IPS-20b (cell line): ENCODE measurements around the gene FABP1.

Experiments
- H3K27ac ChIP-seq: one replicate; pipeline ENCODE4 v1.5.1; 2013; ENCODE audit warnings: low read length
- H3K27me3 ChIP-seq: 2 replicates; pipeline ENCODE4 v1.6.1; 2013; ENCODE audit warnings: mild to moderate bottlenecking, low read length, inconsistent platforms; ENCODE audit not compliant: insufficient read depth
- H3K36me3 ChIP-seq: 2 replicates; pipeline ENCODE4 v1.6.1; 2013; ENCODE audit warnings: low read depth, mild to moderate bottlenecking, inconsistent platforms, low read length, moderate library complexity; ENCODE audit not compliant: insufficient read depth
- H3K4me1 ChIP-seq: 2 replicates; pipeline ENCODE4 v1.6.1; 2013; ENCODE audit warnings: mild to moderate bottlenecking, control low read depth, inconsistent platforms, low read length, moderate library complexity; ENCODE audit not compliant: insufficient read depth
- H3K4me3 ChIP-seq: 2 replicates; pipeline ENCODE4 v1.5.1; 2013; ENCODE audit warnings: mild to moderate bottlenecking, low read length, inconsistent platforms
- H3K9ac ChIP-seq: 2 replicates; pipeline ENCODE4 v1.6.1; 2013; ENCODE audit warnings: low read depth, mild to moderate bottlenecking, inconsistent platforms, low read length, moderate library complexity
- H3K9me3 ChIP-seq: 2 replicates; pipeline ENCODE4 v1.6.1; 2013; ENCODE audit warnings: mild to moderate bottlenecking, low read depth, low read length, inconsistent platforms; ENCODE audit not compliant: insufficient read depth

Gene FABP1

GRCh38 chr2:88127888-88128653, at the start of gene FABP1:
FABP1 (minus strand) TSS chr2:88128062; CDS start chr2:88128017, 45 bp downstream.
- no peak within 1 kb of the TSS for H3K27ac ChIP-seq
- H3K4me3 ChIP-seq, result no peak within 1 kb of the TSS
- H3K9me3 ChIP-seq, result no peaks in the 10 kb centered on the region
- no peaks in the 10 kb centered on the region; the same call in 1 of the 2 replicates for H3K27me3 ChIP-seq
- H3K9ac ChIP-seq, result no peak within 1 kb of the TSS
- no peaks in the 10 kb centered on the region for H3K4me1 ChIP-seq
- H3K36me3 ChIP-seq, result no peaks in the 10 kb centered on the region

- Histone ChIP-seq H3K27me3 (peaks cover 4% of the 10 kb centered on the region; the same call in 1 of the 2 replicates), H3K4me3 (no peak overlapping the region), H3K36me3 (no peaks in the 10 kb centered on the region), H3K9me3 (no peaks in the 10 kb centered on the region), H3K27ac (no peak overlapping the region), H3K9ac (no peak overlapping the region), H3K4me1 (no peaks in the 10 kb centered on the region)
Observed at GRCh38 chr2:88177556-88177955, 49.7 kb upstream of the FABP1 start.

DNA sequence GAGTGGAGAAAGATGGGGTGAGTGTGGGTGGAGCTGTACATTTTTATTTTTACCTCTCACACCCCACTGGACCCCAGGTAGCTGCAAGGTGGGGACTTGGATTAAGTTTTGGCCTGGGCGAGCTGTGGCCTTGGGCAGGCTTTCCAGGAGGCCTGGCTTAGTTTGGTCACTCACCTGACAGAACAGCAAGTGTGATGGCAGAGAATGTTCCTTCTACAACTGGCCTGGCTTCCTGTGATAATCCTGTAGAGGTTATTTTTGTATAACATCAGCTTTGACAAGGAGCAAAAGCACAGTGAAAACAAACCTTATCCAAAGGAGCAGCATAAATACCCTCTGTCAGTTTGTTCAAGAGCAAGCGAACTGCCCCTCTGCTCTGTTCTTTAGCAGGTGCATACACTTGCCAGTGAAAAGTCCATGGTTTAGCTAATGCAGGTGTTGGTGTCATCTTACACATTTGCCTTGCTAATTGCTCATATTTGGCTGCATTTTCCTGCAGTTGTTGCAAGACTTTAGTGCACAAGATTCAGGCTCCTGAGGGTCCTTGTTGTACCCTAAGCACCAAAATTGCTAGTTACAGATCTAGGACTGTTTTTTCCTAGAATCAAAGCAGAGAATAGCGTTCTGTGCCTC, 48.6 kb upstream of the FABP1 start:
- Histone ChIP-seq H3K9ac (no peak overlapping the region), H3K4me1 (no peaks in the 10 kb centered on the region), H3K4me3 (no peak overlapping the region), H3K9me3 (no peaks in the 10 kb centered on the region), H3K27me3 (peaks cover 4% of the 10 kb centered on the region; the same call in 1 of the 2 replicates), H3K36me3 (no peaks in the 10 kb centered on the region), H3K27ac (no peak overlapping the region)

DNA sequence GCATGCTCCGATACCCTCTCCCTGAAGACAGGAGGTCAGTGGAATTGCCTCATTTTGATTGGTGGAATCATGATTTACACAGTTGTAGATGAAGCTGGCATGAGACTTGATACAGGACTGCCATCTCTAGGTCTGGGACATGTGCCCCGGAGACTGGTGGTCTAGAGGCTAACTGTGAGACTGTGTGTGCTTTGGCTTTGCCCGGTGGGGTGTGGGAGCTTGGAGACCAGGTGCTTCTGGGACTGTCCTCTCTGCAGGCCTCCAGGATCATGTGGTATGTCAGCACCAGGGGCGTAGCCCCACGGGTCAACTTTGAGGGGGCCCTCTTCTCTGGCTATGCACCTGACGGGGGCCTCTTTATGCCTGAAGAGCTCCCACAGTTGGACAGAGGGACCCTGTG, 45.0 kb upstream of the FABP1 start:
- Histone ChIP-seq H3K9me3 (no peaks in the 10 kb centered on the region), H3K4me3 (no peak overlapping the region), H3K36me3 (no peaks in the 10 kb centered on the region), H3K27ac (no peak overlapping the region), H3K4me1 (peaks cover 4% of the 10 kb centered on the region; the same call in 1 of the 2 replicates), H3K9ac (no peak overlapping the region), H3K27me3 (no peaks in the 10 kb centered on the region)

DNA sequence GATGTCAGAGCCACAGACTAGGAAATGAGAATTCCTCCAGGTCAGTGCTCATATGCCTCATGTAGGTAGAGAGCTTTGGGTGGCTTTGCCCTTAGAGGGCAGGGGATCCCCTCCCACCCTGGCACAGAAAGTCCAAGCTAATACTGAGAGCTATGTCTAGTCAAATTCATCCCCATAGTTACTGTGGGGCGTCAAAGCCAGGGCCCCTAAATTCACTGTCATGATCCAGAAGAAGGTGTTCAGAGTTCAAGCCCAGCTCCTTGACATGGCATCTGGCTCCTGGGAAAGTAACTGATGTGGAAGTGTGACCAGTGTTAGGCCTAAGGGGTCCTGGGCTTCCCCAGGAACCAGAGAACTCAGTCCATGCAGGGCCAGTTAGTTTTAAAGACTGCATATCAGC, 44.1 kb upstream of the FABP1 start:
- Histone ChIP-seq H3K4me1 (peaks cover 4% of the 10 kb centered on the region; the same call in 1 of the 2 replicates), H3K4me3 (no peak overlapping the region), H3K27me3 (no peaks in the 10 kb centered on the region), H3K36me3 (no peaks in the 10 kb centered on the region), H3K27ac (no peak overlapping the region), H3K9me3 (peaks cover 5% of the 10 kb centered on the region; the same call in 1 of the 2 replicates), H3K9ac (no peak overlapping the region)

DNA sequence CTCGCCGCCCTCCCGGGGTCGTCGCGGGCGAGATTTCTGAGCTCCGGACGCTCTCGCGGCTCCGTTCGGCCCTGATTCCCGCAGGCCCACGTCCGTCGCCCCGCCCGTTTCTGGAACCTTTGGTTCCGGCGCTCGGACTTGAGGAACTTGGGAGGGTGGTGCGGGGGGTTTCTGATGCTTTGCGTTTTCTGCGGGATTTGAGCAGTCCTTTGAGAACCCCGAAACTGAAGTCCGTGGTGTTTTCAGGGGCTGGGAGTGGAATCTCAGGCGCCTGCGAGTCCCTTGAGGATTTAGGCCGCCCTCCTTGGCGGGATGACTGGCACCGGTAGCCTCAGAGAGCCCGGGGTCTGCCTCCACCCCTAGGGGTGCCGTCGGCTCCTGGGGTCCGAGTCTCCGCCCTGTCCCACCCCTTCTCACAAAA, 42.6 kb upstream of the FABP1 start:
- no peaks in the 10 kb centered on the region for H3K27me3 ChIP-seq
- peak overlapping the region; percentile 85 for H3K9ac ChIP-seq
- peaks cover 4% of the 10 kb centered on the region; the same call in 1 of the 2 replicates for H3K4me1 ChIP-seq
- peaks cover 5% of the 10 kb centered on the region; the same call in 1 of the 2 replicates for H3K9me3 ChIP-seq
- H3K4me3 ChIP-seq, result peak overlapping the region; percentile 84
- H3K27ac ChIP-seq, result peak overlapping the region; percentile 65
- H3K36me3 ChIP-seq, result no peaks in the 10 kb centered on the region

- H3K9me3 ChIP-seq, result peaks cover 5% of the 10 kb centered on the region; the same call in 1 of the 2 replicates
- no peaks in the 10 kb centered on the region for H3K36me3 ChIP-seq
- no peak overlapping the region for H3K27ac ChIP-seq
- no peaks in the 10 kb centered on the region; the same call in 1 of the 2 replicates for H3K27me3 ChIP-seq
- no peak overlapping the region for H3K9ac ChIP-seq
- H3K4me3 ChIP-seq, result no peak overlapping the region
- H3K4me1 ChIP-seq, result peaks cover 4% of the 10 kb centered on the region; the same call in 1 of the 2 replicates
Observed at GRCh38 chr2:88168386-88168785, 40.5 kb upstream of the FABP1 start.

DNA sequence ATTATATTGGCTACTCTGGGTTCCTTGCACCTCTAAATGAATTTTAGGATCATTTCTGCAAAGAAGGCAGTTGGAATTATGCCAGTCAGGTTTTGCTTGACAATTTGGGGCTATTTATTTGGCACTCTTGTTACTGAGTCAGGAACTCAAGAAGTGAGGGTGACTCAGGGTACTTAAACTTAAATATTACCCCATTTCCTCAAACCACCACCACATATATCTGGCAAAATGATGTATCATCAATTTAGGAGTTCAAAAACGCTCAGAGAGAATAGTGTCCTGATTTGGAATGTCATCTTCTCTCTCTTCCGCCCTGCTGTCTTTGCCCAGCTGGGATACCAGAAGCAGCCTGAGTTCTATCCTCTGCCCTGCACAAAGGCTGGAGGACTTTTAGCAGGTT, 39.9 kb upstream of the FABP1 start:
- H3K27me3 ChIP-seq, result no peaks in the 10 kb centered on the region; the same call in 1 of the 2 replicates
- peaks cover 5% of the 10 kb centered on the region; the same call in 1 of the 2 replicates for H3K9me3 ChIP-seq
- H3K4me1 ChIP-seq, result peaks cover 7% of the 10 kb centered on the region; the same call in 1 of the 2 replicates
- H3K4me3 ChIP-seq, result no peak overlapping the region
- H3K27ac ChIP-seq, result no peak overlapping the region
- H3K36me3 ChIP-seq, result no peaks in the 10 kb centered on the region
- no peak overlapping the region for H3K9ac ChIP-seq

GRCh38 chr2:88165332-88166003, 37.6 kb upstream of the FABP1 start:
- H3K4me3 ChIP-seq, result no peak overlapping the region
- peaks cover 5% of the 10 kb centered on the region; the same call in 1 of the 2 replicates for H3K9me3 ChIP-seq
- no peak overlapping the region for H3K27ac ChIP-seq
- H3K27me3 ChIP-seq, result no peaks in the 10 kb centered on the region; the same call in 1 of the 2 replicates
- no peaks in the 10 kb centered on the region for H3K36me3 ChIP-seq
- peaks cover 3% of the 10 kb centered on the region; the same call in 1 of the 2 replicates for H3K4me1 ChIP-seq
- no peak overlapping the region for H3K9ac ChIP-seq

DNA sequence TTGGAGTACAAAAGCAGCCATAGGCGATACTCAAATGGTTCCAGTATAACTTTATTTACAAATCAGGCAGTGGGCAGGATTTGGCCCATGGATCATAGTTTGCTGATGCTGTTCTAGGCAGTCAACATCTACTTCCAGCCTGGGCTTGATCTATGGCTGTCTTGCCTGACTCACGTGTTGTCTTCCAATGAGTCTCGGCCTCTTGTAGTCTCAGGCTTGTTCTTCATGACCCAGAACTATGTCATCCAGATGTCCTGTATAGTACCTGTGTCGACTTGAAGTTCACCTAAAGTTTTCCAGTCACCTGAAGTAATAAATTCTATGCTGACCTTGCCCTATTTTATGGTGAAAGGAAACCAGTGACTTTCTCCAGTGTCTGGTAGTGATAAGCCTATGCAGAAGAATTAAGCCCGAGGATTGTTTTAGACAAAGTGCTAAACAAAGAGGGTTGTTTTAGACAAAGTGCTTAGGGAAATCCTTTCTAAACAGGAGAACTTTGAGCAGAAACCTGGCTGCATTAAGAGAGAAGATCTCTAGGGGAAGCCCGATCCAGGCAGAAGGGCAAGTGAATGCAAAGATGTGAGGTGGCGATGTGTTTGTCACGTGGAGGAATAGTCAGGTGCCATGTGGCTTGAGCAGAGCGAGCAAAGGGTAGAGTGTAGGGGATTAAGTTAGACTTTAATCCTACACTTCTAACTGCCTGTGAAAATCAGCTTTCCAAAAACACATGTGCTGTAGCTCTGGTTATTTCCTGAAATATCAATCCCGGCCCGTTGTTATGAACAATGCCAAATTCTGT, 33.8 kb upstream of the FABP1 start:
- Histone ChIP-seq H3K27ac (no peak overlapping the region), H3K36me3 (no peaks in the 10 kb centered on the region), H3K27me3 (no peaks in the 10 kb centered on the region; the same call in 1 of the 2 replicates), H3K4me3 (no peak overlapping the region), H3K4me1 (peaks cover 3% of the 10 kb centered on the region; the same call in 1 of the 2 replicates), H3K9ac (no peak overlapping the region), H3K9me3 (no peaks in the 10 kb centered on the region)

GRCh38 chr2:88160517-88160916, 32.7 kb upstream of the FABP1 start:
- H3K36me3 ChIP-seq, result no peaks in the 10 kb centered on the region
- no peaks in the 10 kb centered on the region; the same call in 1 of the 2 replicates for H3K27me3 ChIP-seq
- peaks cover 3% of the 10 kb centered on the region; the same call in 1 of the 2 replicates for H3K4me1 ChIP-seq
- H3K9me3 ChIP-seq, result no peaks in the 10 kb centered on the region
- no peak overlapping the region for H3K27ac ChIP-seq
- H3K4me3 ChIP-seq, result no peak overlapping the region
- no peak overlapping the region for H3K9ac ChIP-seq
